Keratinocyte (primary cell): ENCODE data around the gene PHYHIPL. TPM values are rescaled to one million over a fixed set of nuclear protein-coding genes. Genes with fewer than 3 reads are reported as not detected.

ENCODE experiments used
- DNase-seq: peaks from one replicate; pipeline ENCODE4 v3.0.0-alpha.2; 2011; ENCODE audit warnings: low read depth, missing footprints, low spot score
- FAIRE-seq: peaks from 2 replicates; lab custom pipeline; 2011; peaks lifted over from hg19 to GRCh38; lab: Jason Lieb, UNC
- H2AFZ ChIP-seq: 2 replicates; pipeline ENCODE4 v1.6.0; 2012; ENCODE audit warnings: low read length, control low read depth, inconsistent platforms; ENCODE audit not compliant: control insufficient read depth
- H3K27ac ChIP-seq: 2 replicates; pipeline ENCODE4 v1.5.1; 2011; ENCODE audit warnings: low read length; ENCODE audit not compliant: control insufficient read depth, insufficient read depth
- H3K27me3 ChIP-seq: 3 replicates; pipeline ENCODE4 v1.6.0; 2011; ENCODE audit warnings: low read length; ENCODE audit not compliant: control insufficient read depth, insufficient read depth; ENCODE audit errors: extremely low read depth
- H3K36me3 ChIP-seq, 2 experiments: 2 replicates in 1 of 2; 3 replicates in 1 of 2; pipeline ENCODE4 v1.5.1; 2011; ENCODE audit warnings: low read length in 2 of 2, mild to moderate bottlenecking in 1 of 2; ENCODE audit not compliant: control insufficient read depth in 2 of 2, insufficient read depth in 2 of 2; ENCODE audit errors: extremely low read depth in 1 of 2
- H3K4me1 ChIP-seq: 3 replicates; pipeline ENCODE4 v1.5.1; 2011; ENCODE audit warnings: low read length; ENCODE audit not compliant: control insufficient read depth, insufficient read depth; ENCODE audit errors: extremely low read depth
- H3K4me2 ChIP-seq: 3 replicates; pipeline ENCODE4 v1.6.0; 2011; ENCODE audit warnings: low read depth, low read length; ENCODE audit not compliant: control insufficient read depth, insufficient read depth; ENCODE audit errors: extremely low read depth
- H3K4me3 ChIP-seq, 3 experiments: fragments of 200-600 bp in 1 of 3; sonication (generic) in 1 of 3; 2 replicates in 2 of 3; 3 replicates in 1 of 3; pipeline ENCODE4 v1.5.1; 2011 to 2016; ENCODE audit warnings: low read length in 3 of 3, mild to moderate bottlenecking in 3 of 3, control low read depth in 2 of 3, inconsistent platforms in 1 of 3, low read depth in 1 of 3, mixed read lengths in 1 of 3, mixed run types in 1 of 3, moderate library complexity in 1 of 3; ENCODE audit not compliant: control insufficient read depth in 2 of 3, insufficient read depth in 2 of 3; ENCODE audit errors: extremely low read depth in 1 of 3
- H3K79me2 ChIP-seq: 2 replicates; pipeline ENCODE4 v1.6.0; 2012; ENCODE audit warnings: low read length; ENCODE audit not compliant: control insufficient read depth, insufficient read depth
- H3K9ac ChIP-seq: 3 replicates; pipeline ENCODE4 v1.6.0; 2011; ENCODE audit warnings: low read length; ENCODE audit not compliant: control insufficient read depth, insufficient read depth; ENCODE audit errors: extremely low read depth
- H3K9me1 ChIP-seq: 3 replicates; pipeline ENCODE4 v1.6.0; 2011; ENCODE audit warnings: low read length; ENCODE audit not compliant: control insufficient read depth, insufficient read depth; ENCODE audit errors: extremely low read depth
- H3K9me3 ChIP-seq: 2 replicates; pipeline ENCODE4 v1.5.1; 2012; ENCODE audit warnings: low read depth, low read length; ENCODE audit not compliant: control insufficient read depth
- H4K20me1 ChIP-seq: 3 replicates; pipeline ENCODE4 v1.6.0; 2011; ENCODE audit warnings: low read length; ENCODE audit not compliant: control insufficient read depth, insufficient read depth; ENCODE audit errors: extremely low read depth
- EZH2 ChIP-seq: IDR thresholded peaks from one replicate; pipeline ENCODE4 v1.6.1; 2012; ENCODE audit warnings: inconsistent platforms, mild to moderate bottlenecking, low read length, moderate library complexity
- dilution Hi-C: fragments of 300-500 bp; cut with MboI; formaldehyde crosslinking; loops from one replicate; pipeline ENCODE4 v1.7.0; 2020; ENCODE audit warnings: low sequenced_read_pairs; ENCODE audit not compliant: extremely low pct_ligation_motif_present
- polyA plus RNA-seq, 5 experiments: library from polyadenylated mRNA; depleted of rRNA in 3 of 5; stranded (reverse) in 3 of 5; stranded (forward) in 1 of 5; unstranded in 1 of 5; fragments of >200 nt; gene quantifications; 1 replicate in 1 of 5; 2 replicates in 3 of 5; 3 replicates in 1 of 5; pipeline versions ENCODE4 v1.2.1 to v1.2.3, GENCODE V29; 2011 to 2012; ENCODE audit warnings: missing spikeins in 2 of 5, low read depth in 1 of 5, low replicate concordance in 1 of 5
- TF ChIP-seq, protein P1 (sequence below), 3 experiments: IDR thresholded peaks in 1 of 3; conservative IDR thresholded peaks in 1 of 3; optimal IDR thresholded peaks in 1 of 3; 2 replicates in 2 of 3; 3 replicates in 1 of 3; pipeline versions ENCODE3 to v1.5.1; 2011; ENCODE audit warnings: low read length in 3 of 3, mild to moderate bottlenecking in 3 of 3, moderate library complexity in 2 of 3, control low read depth in 1 of 3, inconsistent platforms in 1 of 3; ENCODE audit not compliant: insufficient read depth in 2 of 3; ENCODE audit errors: extremely low read depth in 1 of 3

The PHYHIPL gene
- polyA plus RNA-seq, 1 donor (not counting 4 experiments of a cell fraction or from before 2014, with no cell fraction given) = 0.12 TPM

DNA sequence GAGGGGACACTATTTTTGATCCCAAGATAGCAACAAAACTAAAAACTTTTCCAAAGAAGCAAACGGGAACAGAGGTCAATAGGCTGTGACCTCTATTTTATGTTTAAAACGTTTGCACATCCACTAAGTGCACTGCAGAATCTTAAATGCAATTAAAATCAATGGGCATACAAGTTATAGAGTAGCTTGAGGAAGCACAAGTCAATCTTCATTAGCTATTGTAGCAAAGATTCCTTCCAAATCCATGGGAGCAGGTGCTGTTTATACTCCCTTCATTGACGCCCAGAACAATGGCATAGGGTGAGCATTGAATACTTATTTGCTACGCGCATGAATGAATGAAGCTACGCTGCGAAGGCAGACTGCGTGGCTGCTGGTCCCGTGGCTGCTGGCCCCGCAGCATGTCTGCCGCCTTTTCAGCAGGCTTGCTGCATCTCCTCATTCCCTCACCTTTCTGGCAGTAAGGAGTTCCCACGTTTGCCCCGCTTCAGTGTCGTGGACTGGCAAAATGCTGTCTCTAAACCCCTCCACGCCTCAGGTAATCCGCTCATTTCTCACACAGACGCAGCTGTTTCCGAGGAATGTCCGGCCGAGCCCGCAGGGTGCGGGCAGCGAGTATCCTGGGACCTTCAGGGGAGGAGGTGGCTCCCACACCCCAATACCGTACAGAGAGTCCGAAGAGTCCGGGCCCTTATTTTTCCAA, 754 bp upstream of the PHYHIPL start:
- DNase-seq = no peak
- Histone ChIP-seq H3K4me3 (peak overlapping the region in 2 of 3 experiments; percentile 8 to 40), H2AFZ (no peak overlapping the region)

DNA sequence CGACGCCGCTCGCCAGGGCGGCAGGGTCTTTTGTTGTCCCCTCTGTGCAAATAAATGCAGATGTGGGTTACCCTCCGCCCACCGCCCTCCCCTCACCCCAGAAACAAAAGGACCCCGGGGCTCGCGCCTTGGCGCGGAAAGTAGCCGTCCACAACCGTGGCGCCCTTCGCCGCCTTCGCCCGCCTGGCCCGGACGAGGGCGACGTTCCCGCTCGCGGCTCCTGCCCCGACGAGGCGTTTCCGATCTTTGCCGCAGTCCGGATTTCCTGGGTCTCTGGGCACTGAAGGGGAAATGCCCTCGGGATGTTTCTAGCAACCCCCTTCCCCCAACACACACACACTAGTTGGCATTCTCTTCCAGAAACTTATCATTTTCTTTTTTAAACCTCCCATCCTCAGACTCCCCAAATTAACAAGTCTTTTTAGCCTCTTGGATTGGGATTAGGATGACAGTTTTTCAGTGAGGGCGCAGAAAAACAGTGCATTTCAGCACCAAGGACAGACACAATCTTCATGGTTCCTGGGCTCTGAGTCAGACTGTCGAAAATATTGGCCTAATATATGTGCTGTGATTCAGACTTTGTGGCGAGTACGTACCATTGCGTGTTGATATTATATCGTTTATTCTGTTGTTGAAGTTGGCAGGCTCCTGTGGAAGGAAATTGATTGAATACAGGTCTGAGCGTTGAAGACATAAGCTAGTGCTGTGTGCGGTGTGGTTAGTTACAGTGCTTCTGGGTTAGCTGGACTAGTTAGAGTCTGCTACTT, 771 bp downstream of the PHYHIPL start:
- Histone ChIP-seq H3K9ac (no peak overlapping the region), H3K9me1 (no peaks in the 10 kb centered on the region), H3K4me3 (no peak overlapping the region), H3K79me2 (no peaks in the 10 kb centered on the region), H3K4me2 (peak overlapping the region; percentile 74), H3K4me1 (peaks cover 17% of the 10 kb centered on the region), H4K20me1 (no peaks in the 10 kb centered on the region), H3K36me3 (no peaks in the 10 kb centered on the region), H2AFZ (no peak overlapping the region), H3K27ac (no peak overlapping the region), H3K27me3 (peaks cover 18% of the 10 kb centered on the region), H3K9me3 (no peaks in the 10 kb centered on the region)
- dilution Hi-C loops = no loop called here
- TF ChIP-seq, protein P1, sequence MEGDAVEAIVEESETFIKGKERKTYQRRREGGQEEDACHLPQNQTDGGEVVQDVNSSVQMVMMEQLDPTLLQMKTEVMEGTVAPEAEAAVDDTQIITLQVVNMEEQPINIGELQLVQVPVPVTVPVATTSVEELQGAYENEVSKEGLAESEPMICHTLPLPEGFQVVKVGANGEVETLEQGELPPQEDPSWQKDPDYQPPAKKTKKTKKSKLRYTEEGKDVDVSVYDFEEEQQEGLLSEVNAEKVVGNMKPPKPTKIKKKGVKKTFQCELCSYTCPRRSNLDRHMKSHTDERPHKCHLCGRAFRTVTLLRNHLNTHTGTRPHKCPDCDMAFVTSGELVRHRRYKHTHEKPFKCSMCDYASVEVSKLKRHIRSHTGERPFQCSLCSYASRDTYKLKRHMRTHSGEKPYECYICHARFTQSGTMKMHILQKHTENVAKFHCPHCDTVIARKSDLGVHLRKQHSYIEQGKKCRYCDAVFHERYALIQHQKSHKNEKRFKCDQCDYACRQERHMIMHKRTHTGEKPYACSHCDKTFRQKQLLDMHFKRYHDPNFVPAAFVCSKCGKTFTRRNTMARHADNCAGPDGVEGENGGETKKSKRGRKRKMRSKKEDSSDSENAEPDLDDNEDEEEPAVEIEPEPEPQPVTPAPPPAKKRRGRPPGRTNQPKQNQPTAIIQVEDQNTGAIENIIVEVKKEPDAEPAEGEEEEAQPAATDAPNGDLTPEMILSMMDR (optimal IDR thresholded peaks at IDR 0.05 in 1 of 3, IDR thresholded peaks at IDR 0.05 in 1 of 3, conservative IDR thresholded peaks at IDR 0.05 in 1 of 3; ENCODE audit: extremely low read depth in 1 of 3, insufficient read depth in 2 of 3, low read length in 3 of 3) = no peak
- peak; percentile 65 for TF ChIP-seq EZH2
- FAIRE-seq (peak; percentile 70), DNase-seq (peak; percentile 2)

More for the DNA sequence above, 754 bp upstream of the PHYHIPL start:
- H3K4me2 ChIP-seq = peak overlapping the region; percentile 74
- no peaks in the 10 kb centered on the region for H3K36me3 ChIP-seq
- no peak overlapping the region for H3K9ac ChIP-seq
- no peaks in the 10 kb centered on the region for H4K20me1 ChIP-seq
- H3K27me3 ChIP-seq = peaks cover 18% of the 10 kb centered on the region
- no peak overlapping the region for H3K27ac ChIP-seq
- peaks cover 17% of the 10 kb centered on the region for H3K4me1 ChIP-seq
- no peaks in the 10 kb centered on the region for H3K9me3 ChIP-seq
- no peaks in the 10 kb centered on the region for H3K9me1 ChIP-seq
- dilution Hi-C loops = no loop called here
- no peak for FAIRE-seq
- TF ChIP-seq, protein P1 (optimal IDR thresholded peaks at IDR 0.05 in 1 of 3, IDR thresholded peaks at IDR 0.05 in 1 of 3, conservative IDR thresholded peaks at IDR 0.05 in 1 of 3; ENCODE audit: extremely low read depth in 1 of 3, insufficient read depth in 2 of 3, low read length in 3 of 3) = no peak
- TF ChIP-seq EZH2 = peak; percentile 86
- H3K79me2 ChIP-seq = no peaks in the 10 kb centered on the region
